ENCODE results near the gene EMILIN2. TPM values are rescaled to one million over a fixed set of nuclear protein-coding genes. Genes with fewer than 3 reads are reported as not detected.
"Not testable (repeated sequence)": the region's sequence is repeated elsewhere in the genome, so short reads cannot be mapped to it uniquely, and the experiment has no call there.

EMILIN2 gene
- total RNA-seq: 10 to 100 TPM; 18.6 to 23.0 TPM

- H3K4me1 Mint-ChIP-seq: peaks cover 21% of the 10 kb centered on the region
- peak; percentile 35 for DNase-seq
- peaks cover 50% of the 10 kb centered on the region for H3K27me3 Mint-ChIP-seq
- H3K9me3 Mint-ChIP-seq: no peaks in the 10 kb centered on the region
- ChIA-PET POLR2A (no interaction called here), CTCF (interaction anchor here (0.6 to 1.4 kb wide), 3 partner anchors 20 to 72 kb away, joined by 3 to 5 read pairs (median 3); no protein-coding TSS in a partner anchor)
- H3K27ac Mint-ChIP-seq: no peak within 1 kb of the TSS
- peak within 1 kb of the TSS; percentile 80 for H3K4me3 Mint-ChIP-seq
- H3K36me3 Mint-ChIP-seq (ENCODE audit: low read depth): no peaks in the 10 kb centered on the region
These were observed at the start of gene EMILIN2 for GRCh38 chr18:2846636-2847316. Gene EMILIN2 (plus strand): TSS chr18:2847006. CDS start chr18:2847189, 183 bp downstream.

DNA sequence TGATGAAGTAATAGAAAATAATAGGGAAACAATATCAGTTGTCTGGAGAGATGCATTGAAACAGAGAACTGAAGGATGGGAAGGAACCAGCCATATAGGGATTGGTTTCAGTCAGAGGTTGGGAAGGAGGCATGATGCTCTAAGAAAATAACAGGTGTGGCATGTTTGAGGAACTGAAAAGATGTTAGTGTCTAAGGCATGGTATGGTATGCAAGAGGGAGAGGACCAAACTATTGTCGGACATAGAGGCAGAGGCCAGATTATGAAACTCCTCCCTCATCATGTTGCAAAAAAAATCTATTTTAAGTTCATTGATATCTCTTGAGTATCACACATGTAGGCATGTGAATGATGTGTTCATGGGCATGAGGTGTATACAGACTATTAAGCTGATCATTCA, 48.9 kb upstream of the EMILIN2 start:
- H3K36me3 Mint-ChIP-seq (ENCODE audit: low read depth): peaks cover 69% of the 10 kb centered on the region
- H3K27me3 Mint-ChIP-seq: no peaks in the 10 kb centered on the region
- H3K4me1 Mint-ChIP-seq: no peaks in the 10 kb centered on the region
- ChIA-PET POLR2A (no interaction called here), CTCF (interaction anchor here (1.6 kb wide), 1 partner anchor 120 kb away, joined by 4 read pairs; no protein-coding TSS in a partner anchor)
- peak overlapping the region; percentile 42 for H3K27ac Mint-ChIP-seq
- no peaks in the 10 kb centered on the region for H3K9me3 Mint-ChIP-seq
- H3K4me3 Mint-ChIP-seq: no peak overlapping the region
- no peak for DNase-seq

DNA sequence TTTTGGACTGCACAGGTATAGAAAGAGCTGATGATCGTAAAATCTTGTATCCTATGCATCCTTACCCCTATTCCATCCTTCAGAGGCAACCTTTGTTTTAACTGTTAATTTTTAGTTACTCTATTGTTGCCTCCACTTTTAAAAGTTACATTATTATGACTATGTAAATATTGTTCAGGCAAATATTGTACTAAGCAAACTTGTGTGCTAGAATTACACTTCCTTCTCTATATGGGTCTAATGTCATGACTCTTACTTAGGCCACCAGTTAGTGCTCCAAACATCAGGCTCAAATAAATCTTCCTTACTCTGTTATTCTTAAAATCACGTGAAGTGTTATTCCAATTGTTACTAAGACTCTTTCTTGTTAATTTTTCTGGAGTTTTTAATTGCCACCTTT, 47.4 kb upstream of the EMILIN2 start:
- ChIA-PET POLR2A (no interaction called here), CTCF (no interaction called here)
- Mint-ChIP-seq H3K9me3 (no peaks in the 10 kb centered on the region), H3K36me3 (ENCODE audit: low read depth) (peaks cover 75% of the 10 kb centered on the region), H3K27ac (no peak overlapping the region), H3K27me3 (no peaks in the 10 kb centered on the region), H3K4me3 (no peak overlapping the region), H3K4me1 (no peaks in the 10 kb centered on the region)
- DNase-seq: no peak

GRCh38 chr18:2805970-2806943, 40.5 kb upstream of the EMILIN2 start:
- H3K4me1 Mint-ChIP-seq: no peaks in the 10 kb centered on the region
- ChIA-PET POLR2A (no interaction called here), CTCF (no interaction called here)
- peaks cover 1% of the 10 kb centered on the region for H3K27me3 Mint-ChIP-seq
- no peak for DNase-seq
- peaks cover 7% of the 10 kb centered on the region for H3K9me3 Mint-ChIP-seq
- H3K4me3 Mint-ChIP-seq: no peak overlapping the region
- H3K36me3 Mint-ChIP-seq (ENCODE audit: low read depth): peaks cover 49% of the 10 kb centered on the region
- H3K27ac Mint-ChIP-seq: no peak overlapping the region

DNA sequence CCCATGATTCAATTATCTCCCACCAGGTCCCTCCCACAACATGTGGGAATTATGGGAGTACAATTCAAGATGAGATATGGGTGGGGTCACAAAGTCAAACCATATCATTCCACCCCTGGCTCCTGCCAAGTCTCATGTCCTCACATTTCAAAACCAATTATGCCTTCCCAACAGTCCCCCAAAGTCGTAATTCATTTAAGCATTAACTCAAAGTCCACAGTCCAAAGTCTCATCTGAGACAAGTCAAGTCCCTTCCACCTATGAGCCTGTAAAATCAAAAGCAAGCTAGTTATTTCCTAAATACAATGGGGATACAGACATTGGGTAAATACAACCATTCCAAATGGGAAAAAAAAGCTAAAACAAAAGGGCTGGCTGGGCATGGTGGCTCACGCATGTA, 38.2 kb upstream of the EMILIN2 start:
- Mint-ChIP-seq H3K9me3 (peaks cover 17% of the 10 kb centered on the region), H3K36me3 (ENCODE audit: low read depth) (peaks cover 34% of the 10 kb centered on the region)
- CTCF ChIA-PET: interaction anchor here (0.8 to 1.2 kb wide), 2 partner anchors 9 to 105 kb away, joined by 3 to 4 read pairs; no protein-coding TSS in a partner anchor
- H3K27me3 Mint-ChIP-seq, H3K4me3 Mint-ChIP-seq, H3K27ac Mint-ChIP-seq, POLR2A ChIA-PET, H3K4me1 Mint-ChIP-seq, DNase-seq: not testable (repeated sequence)

- Mint-ChIP-seq H3K9me3 (peaks cover 21% of the 10 kb centered on the region), H3K36me3 (ENCODE audit: low read depth) (peaks cover 25% of the 10 kb centered on the region)
- ChIA-PET POLR2A (interaction anchor here (1.1 kb wide), 1 partner anchor 101 kb away, joined by 6 read pairs; no protein-coding TSS in a partner anchor), CTCF (interaction anchor here (0.6 to 1.2 kb wide), 4 partner anchors 8 to 322 kb away, joined by 3 read pairs; no protein-coding TSS in a partner anchor)
- H3K27ac Mint-ChIP-seq, H3K27me3 Mint-ChIP-seq, DNase-seq, H3K4me3 Mint-ChIP-seq, H3K4me1 Mint-ChIP-seq: not testable (repeated sequence)
These were observed 37.1 kb upstream of the EMILIN2 start for GRCh38 chr18:2809666-2810183.

DNA sequence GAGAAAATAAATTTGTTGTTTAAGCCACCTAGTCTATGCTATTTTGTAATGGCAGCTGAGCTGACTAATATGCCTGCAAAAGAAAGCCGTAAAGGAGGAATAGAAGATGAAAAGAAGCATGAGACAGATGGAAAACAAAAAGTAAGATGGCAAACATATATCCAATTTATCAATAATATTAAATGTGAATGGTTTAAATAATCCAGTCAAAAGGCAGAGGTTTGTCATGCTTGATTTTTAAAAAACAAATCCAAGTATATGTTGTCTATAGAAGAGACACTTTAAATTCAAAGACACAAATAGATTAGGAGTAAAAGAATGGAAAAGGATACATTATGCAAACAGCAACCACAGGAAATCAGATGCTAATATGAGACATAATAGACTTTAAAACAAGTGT, 35.4 kb upstream of the EMILIN2 start:
- no peak for DNase-seq
- H3K9me3 Mint-ChIP-seq: peaks cover 31% of the 10 kb centered on the region
- POLR2A ChIA-PET: no interaction called here
- H3K4me3 Mint-ChIP-seq: no peak overlapping the region
- H3K4me1 Mint-ChIP-seq: no peaks in the 10 kb centered on the region
- CTCF ChIA-PET: no interaction called here
- H3K27me3 Mint-ChIP-seq: peaks cover 4% of the 10 kb centered on the region
- peaks cover 13% of the 10 kb centered on the region for H3K36me3 Mint-ChIP-seq (ENCODE audit: low read depth)
- H3K27ac Mint-ChIP-seq: no peak overlapping the region

DNA sequence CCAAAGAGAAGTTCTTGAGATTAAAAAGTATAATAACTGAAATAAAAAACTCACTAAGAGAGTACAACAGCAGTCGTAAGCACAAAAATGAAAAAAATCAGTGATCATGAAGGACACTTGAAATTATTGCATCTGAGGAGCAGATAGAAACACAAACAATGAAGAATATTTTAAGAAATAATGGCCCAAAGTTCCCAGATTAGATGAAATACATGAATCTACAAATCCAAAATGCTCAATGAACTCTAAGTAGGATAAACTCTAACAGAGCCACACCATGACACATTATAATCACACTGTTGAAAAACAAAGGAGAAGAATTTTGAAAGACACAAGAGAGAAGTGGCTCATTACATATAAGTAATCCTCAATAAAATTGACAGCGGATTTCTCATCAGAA, 31.9 kb upstream of the EMILIN2 start:
- CTCF ChIA-PET: no interaction called here
- no peaks in the 10 kb centered on the region for H3K36me3 Mint-ChIP-seq (ENCODE audit: low read depth)

DNA sequence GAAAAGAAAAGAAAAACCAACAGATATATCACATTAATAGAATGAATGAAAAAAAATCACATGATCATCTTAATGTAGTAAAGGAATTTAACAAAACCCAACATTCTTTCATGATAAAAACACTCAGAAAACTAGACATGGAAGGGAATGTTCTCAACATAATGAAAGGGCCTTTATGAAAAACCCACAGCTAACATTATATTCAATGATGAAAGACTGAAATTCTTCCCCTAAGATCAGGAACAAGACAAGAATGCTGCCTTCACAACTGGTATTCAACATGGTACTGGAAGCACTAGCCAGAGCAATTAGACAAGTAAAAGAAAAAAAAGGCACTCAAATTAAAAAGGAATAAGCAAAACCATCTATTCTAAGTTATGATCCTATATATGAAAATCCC, 28.5 kb upstream of the EMILIN2 start:
- Mint-ChIP-seq H3K4me3 (no peak overlapping the region), H3K4me1 (no peaks in the 10 kb centered on the region), H3K9me3 (peaks cover 20% of the 10 kb centered on the region), H3K27ac (no peak overlapping the region), H3K27me3 (peaks cover 10% of the 10 kb centered on the region), H3K36me3 (ENCODE audit: low read depth) (no peaks in the 10 kb centered on the region)
- DNase-seq: no peak
- ChIA-PET POLR2A (no interaction called here), CTCF (interaction anchor here (1.0 kb wide), 1 partner anchor 9 kb away, joined by 3 read pairs; no protein-coding TSS in a partner anchor)

More for the DNA sequence above, 31.9 kb upstream of the EMILIN2 start:
- no peak for DNase-seq
- no peak overlapping the region for H3K4me3 Mint-ChIP-seq
- H3K27me3 Mint-ChIP-seq: peaks cover 11% of the 10 kb centered on the region
- POLR2A ChIA-PET: no interaction called here
- no peaks in the 10 kb centered on the region for H3K4me1 Mint-ChIP-seq
- peaks cover 31% of the 10 kb centered on the region for H3K9me3 Mint-ChIP-seq
- no peak overlapping the region for H3K27ac Mint-ChIP-seq

- Mint-ChIP-seq H3K27ac (no peak overlapping the region), H3K36me3 (ENCODE audit: low read depth) (no peaks in the 10 kb centered on the region), H3K9me3 (peaks cover 2% of the 10 kb centered on the region), H3K4me1 (no peaks in the 10 kb centered on the region), H3K27me3 (peaks cover 8% of the 10 kb centered on the region), H3K4me3 (no peak overlapping the region)
- ChIA-PET POLR2A (no interaction called here), CTCF (interaction anchor here (1.6 kb wide), 1 partner anchor 8 kb away, joined by 3 read pairs; no protein-coding TSS in a partner anchor)
- DNase-seq: no peak
These were observed 25.1 kb upstream of the EMILIN2 start for GRCh38 chr18:2821695-2822094.

- H3K9me3 Mint-ChIP-seq: peaks cover 2% of the 10 kb centered on the region
- no peak overlapping the region for H3K27ac Mint-ChIP-seq
- H3K4me1 Mint-ChIP-seq: no peaks in the 10 kb centered on the region
- DNase-seq: no peak
- no peaks in the 10 kb centered on the region for H3K36me3 Mint-ChIP-seq (ENCODE audit: low read depth)
- H3K4me3 Mint-ChIP-seq: no peak overlapping the region
- POLR2A ChIA-PET: no interaction called here
- CTCF ChIA-PET: interaction anchor here (0.5 to 1.6 kb wide), 2 partner anchors 7 to 67 kb away, joined by 3 read pairs; no protein-coding TSS in a partner anchor
- peaks cover 5% of the 10 kb centered on the region for H3K27me3 Mint-ChIP-seq
These were observed 24.4 kb upstream of the EMILIN2 start for GRCh38 chr18:2822213-2822921.

- Mint-ChIP-seq H3K27me3 (peaks cover 5% of the 10 kb centered on the region), H3K27ac (no peak overlapping the region)
- CTCF ChIA-PET: no interaction called here
These were observed 23.6 kb upstream of the EMILIN2 start for GRCh38 chr18:2823202-2823601.

More at GRCh38 chr18:2823202-2823601, 23.6 kb upstream of the EMILIN2 start:
- no peak for DNase-seq
- no peak overlapping the region for H3K4me3 Mint-ChIP-seq
- H3K36me3 Mint-ChIP-seq (ENCODE audit: low read depth): no peaks in the 10 kb centered on the region
- POLR2A ChIA-PET: no interaction called here
- H3K9me3 Mint-ChIP-seq: peaks cover 2% of the 10 kb centered on the region
- H3K4me1 Mint-ChIP-seq: no peaks in the 10 kb centered on the region
